ENCODE measurements around the gene SMCO2.

The SMCO2 gene

DNA sequence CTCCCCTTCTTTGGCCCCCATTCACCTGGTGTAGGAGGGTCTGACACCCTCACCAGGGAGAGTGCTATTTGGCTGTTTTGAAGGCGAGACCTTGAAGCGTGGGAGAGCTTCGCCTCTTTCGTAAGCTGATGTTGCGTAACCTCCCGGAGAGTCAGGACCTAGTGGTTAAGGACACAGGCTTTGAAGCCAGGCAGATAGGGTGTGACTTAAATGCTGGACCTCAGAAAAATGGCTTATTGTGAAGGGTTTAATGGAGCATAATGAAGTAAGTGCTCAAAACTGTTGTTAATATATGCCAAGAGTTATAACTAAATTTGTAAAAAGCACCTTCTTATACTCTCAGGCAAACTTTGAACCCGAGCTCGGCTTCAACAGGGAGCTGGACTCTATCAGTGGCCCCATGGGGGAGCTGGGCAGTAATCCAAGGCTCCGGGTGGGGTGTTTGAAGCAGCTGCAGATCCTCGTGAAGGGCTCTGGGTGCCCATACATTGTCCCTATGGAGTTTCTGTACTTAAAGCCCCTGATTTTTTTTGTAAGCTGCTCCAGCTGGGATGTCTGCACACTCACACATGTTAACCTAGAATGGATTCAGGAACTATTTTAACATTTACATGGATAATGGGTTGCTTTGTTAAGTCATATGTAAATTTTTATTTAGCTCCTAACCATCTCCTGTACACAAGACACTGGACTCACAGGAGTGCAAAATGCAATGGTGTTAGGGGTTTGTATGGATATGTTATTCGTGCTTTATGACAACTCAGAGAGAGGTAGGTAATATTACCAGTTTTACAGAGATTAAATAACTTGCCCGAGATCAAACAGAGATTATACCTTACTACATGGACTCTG is 103.5 kb downstream of the SMCO2 start:
- DNase-seq (ENCODE audit: low read depth in 3 of 3, low spot score in 1 of 3): no peak

DNA sequence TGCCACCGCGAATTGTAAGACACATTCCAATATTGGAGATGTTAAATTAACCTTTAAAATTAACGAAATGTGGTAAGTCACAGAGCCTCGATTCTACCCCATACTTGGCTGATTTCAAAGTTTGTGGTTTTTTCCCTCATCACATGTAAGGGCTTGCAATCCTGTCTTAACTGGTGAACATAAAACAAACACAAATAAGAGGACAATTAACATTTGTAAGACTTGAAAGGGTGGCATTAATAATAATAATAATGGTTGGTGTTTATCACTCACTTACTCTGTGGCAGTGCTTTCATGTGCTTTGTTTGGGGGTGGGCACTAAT is 104.1 kb downstream of the SMCO2 start:
- DNase-seq (ENCODE audit: low read depth in 3 of 3, low spot score in 1 of 3): no peak

DNA sequence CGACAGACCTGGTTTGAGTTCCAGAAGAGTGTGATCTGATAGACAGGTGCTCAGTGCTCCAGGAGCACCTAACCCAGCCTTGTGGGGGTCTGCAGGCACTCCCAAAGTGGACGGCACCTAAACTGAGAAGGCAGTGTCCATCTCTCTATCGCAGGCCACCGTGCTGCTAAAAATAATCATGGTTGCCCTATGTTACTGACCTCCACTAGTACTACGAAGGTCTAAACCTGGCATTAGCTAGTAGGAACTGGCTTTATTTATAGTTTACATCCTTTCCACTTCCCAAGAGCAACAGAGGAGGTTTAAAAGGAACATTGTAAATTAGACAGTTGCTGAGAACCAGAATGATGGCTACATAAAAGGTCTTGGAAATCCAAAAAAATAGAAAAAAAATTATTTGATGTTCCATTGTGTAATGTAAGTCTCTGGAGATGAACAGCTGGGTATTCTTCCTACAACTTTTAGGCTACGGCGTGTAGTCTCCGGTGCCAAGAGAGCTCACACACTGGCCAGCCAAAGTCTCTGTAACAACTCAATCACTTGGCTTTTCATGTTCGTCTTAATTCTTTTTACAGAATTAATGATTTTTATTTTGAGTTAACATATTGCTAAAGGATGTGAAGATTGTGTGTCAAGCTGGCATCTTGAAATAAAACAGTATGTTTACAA is 104.8 kb downstream of the SMCO2 start:
- no peak for DNase-seq (ENCODE audit: low read depth in 3 of 3, low spot score in 1 of 3)

Measured in stimulated activated CD4-positive, alpha-beta T cell treated with anti-CD3 and anti-CD28 coated beads, TNF-alpha, amount 100 ng/mL, for 1 hour (primary cell).